Neural progenitor cell (in vitro differentiated cells): ENCODE data around the gene PPP2R5C. TPM values are rescaled to one million over a fixed set of nuclear protein-coding genes. Genes with fewer than 3 reads are reported as not detected.

Source experiments
- DNase-seq: peaks from one replicate; pipeline ENCODE4 v3.0.0-alpha.2; 2016; ENCODE audit warnings: low spot score
- H2AFZ ChIP-seq: fragments of 200-600 bp; sonication (generic); replicated peaks from 2 replicates; pipeline ENCODE4 v1.6.1; 2016; ENCODE audit warnings: antibody characterized with exemption
- H3F3A ChIP-seq: fragments of 200-600 bp; sonication (generic); 2 replicates; pipeline ENCODE4 v1.6.1; 2016; ENCODE audit warnings: antibody characterized with exemption, low read depth
- H3K27ac ChIP-seq: fragments of 200-600 bp; sonication (generic); 2 replicates; pipeline ENCODE4 v1.5.1; 2016; ENCODE audit warnings: mild to moderate bottlenecking
- H3K27me3 ChIP-seq: fragments of 200-600 bp; sonication (generic); 2 replicates; pipeline ENCODE4 v1.6.1; 2016; ENCODE audit warnings: mild to moderate bottlenecking, moderate library complexity
- H3K36me3 ChIP-seq: fragments of 200-600 bp; sonication (generic); 2 replicates; pipeline ENCODE4 v1.5.1; 2016
- H3K4me1 ChIP-seq: fragments of 200-600 bp; sonication (generic); 2 replicates; pipeline ENCODE4 v1.6.1; 2016; ENCODE audit warnings: mixed run types
- H3K4me2 ChIP-seq: fragments of 200-600 bp; sonication (generic); 2 replicates; pipeline ENCODE4 v1.6.1; 2016
- H3K4me3 ChIP-seq: fragments of 200-600 bp; sonication (generic); 2 replicates; pipeline ENCODE4 v1.5.1; 2016
- H3K79me2 ChIP-seq: fragments of 200-600 bp; sonication (generic); 2 replicates; pipeline ENCODE4 v1.6.1; 2016; ENCODE audit warnings: low read depth
- H3K9ac ChIP-seq: fragments of 200-600 bp; sonication (generic); 2 replicates; pipeline ENCODE4 v1.6.1; 2016
- H3K9me3 ChIP-seq: fragments of 200-600 bp; sonication (generic); 2 replicates; pipeline ENCODE4 v1.5.1; 2016; ENCODE audit warnings: low read depth
- H4K20me1 ChIP-seq: fragments of 200-600 bp; sonication (generic); 2 replicates; pipeline ENCODE4 v1.6.1; 2016; ENCODE audit warnings: low read depth
- H3K27ac Mint-ChIP-seq: 3 replicates; pipeline ENCODE4 v1.8.0; 2021; ENCODE audit warnings: mixed read lengths
- H3K27me3 Mint-ChIP-seq: 2 replicates; pipeline ENCODE4 v1.8.0; 2022; ENCODE audit warnings: low read depth, mild to moderate bottlenecking, inconsistent platforms, moderate library complexity, mixed read lengths; ENCODE audit not compliant: insufficient read depth
- H3K36me3 Mint-ChIP-seq: 3 replicates; pipeline ENCODE4 v1.8.0; 2021; ENCODE audit warnings: mixed read lengths
- H3K4me1 Mint-ChIP-seq: 3 replicates; pipeline ENCODE4 v1.8.0; 2021; ENCODE audit warnings: mixed read lengths
- H3K4me3 Mint-ChIP-seq: 3 replicates; pipeline ENCODE4 v1.8.0; 2021; ENCODE audit warnings: mild to moderate bottlenecking, moderate library complexity, mixed read lengths
- H3K9me3 Mint-ChIP-seq: 3 replicates; pipeline ENCODE4 v1.8.0; 2020; ENCODE audit warnings: mixed read lengths
- CTCF ChIP-seq: fragments of 200-600 bp; sonication (generic); IDR thresholded peaks from 2 replicates; pipeline ENCODE4 v1.5.1; 2017; ENCODE audit warnings: antibody characterized with exemption, mild to moderate bottlenecking
- EZH2 ChIP-seq: fragments of 200-600 bp; sonication (generic); IDR thresholded peaks from 2 replicates; pipeline ENCODE4 v1.6.1; 2017; ENCODE audit warnings: antibody characterized with exemption, mild to moderate bottlenecking, moderate library complexity
- EZH2phosphoT487 ChIP-seq: fragments of 200-600 bp; sonication (generic); IDR thresholded peaks from 2 replicates; pipeline ENCODE4 v1.6.1; 2017; ENCODE audit warnings: antibody characterized with exemption
- total RNA-seq: library from RNA; depleted of rRNA; stranded (reverse); fragments of >200 nt; gene quantifications from 2 replicates; pipeline ENCODE4 v1.2.3, GENCODE V29; 2015; ENCODE audit warnings: low replicate concordance

PPP2R5C gene
- total RNA-seq, 1 donor from 2014 or later = 183 TPM

DNA sequence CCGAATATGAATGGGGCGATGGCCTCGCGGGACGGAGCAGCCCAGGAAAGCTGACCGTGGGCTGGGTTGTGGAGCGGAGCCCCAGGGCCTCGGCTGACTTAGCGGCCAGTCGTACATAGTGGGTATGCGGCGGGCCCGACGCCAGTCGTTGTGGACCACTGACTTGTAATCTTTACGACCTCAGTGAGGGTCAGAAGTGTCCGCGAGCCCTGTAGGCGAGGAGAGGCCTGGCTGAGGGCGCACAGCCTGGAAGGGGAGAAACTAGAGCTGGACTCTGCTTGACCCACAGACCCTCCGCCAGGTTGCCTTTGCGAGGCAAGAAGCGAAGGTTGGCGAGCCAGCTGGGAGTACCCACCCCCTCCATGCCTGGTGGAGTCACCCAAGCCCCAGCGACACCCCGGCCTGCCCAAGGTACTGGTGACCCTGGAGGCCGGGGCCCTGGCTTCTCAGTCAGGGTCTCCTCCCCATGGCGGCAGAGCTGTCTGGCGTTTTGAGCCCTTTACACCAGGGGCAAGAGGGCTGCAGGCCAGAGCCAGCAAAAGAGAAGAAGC lies 187.2 kb downstream of the PPP2R5C start:
- no peak for TF ChIP-seq EZH2
- TF ChIP-seq EZH2phosphoT487 = no peak
- TF ChIP-seq CTCF = no peak
- DNase-seq = peak; percentile 40
- Histone ChIP-seq H3K9ac (peak overlapping the region; percentile 71), H3K4me1 (peaks cover 8% of the 10 kb centered on the region), H3K79me2 (peaks cover 9% of the 10 kb centered on the region), H2AFZ (peak overlapping the region; percentile 86), H3F3A (peaks cover 4% of the 10 kb centered on the region), H3K4me2 (peak overlapping the region; percentile 96), H3K36me3 (no peaks in the 10 kb centered on the region), H3K4me3 (peak overlapping the region; percentile 62), H4K20me1 (no peaks in the 10 kb centered on the region), H3K27me3 (peaks cover 24% of the 10 kb centered on the region), H3K9me3 (no peaks in the 10 kb centered on the region), H3K27ac (no peak overlapping the region)
- H3K27me3 Mint-ChIP-seq = peaks cover 14% of the 10 kb centered on the region
- peak overlapping the region; percentile 99 for H3K4me3 Mint-ChIP-seq
- H3K36me3 Mint-ChIP-seq = no peaks in the 10 kb centered on the region
- peak overlapping the region; percentile 100 for H3K27ac Mint-ChIP-seq
- no peaks in the 10 kb centered on the region for H3K9me3 Mint-ChIP-seq
- peaks cover 12% of the 10 kb centered on the region for H3K4me1 Mint-ChIP-seq

DNA sequence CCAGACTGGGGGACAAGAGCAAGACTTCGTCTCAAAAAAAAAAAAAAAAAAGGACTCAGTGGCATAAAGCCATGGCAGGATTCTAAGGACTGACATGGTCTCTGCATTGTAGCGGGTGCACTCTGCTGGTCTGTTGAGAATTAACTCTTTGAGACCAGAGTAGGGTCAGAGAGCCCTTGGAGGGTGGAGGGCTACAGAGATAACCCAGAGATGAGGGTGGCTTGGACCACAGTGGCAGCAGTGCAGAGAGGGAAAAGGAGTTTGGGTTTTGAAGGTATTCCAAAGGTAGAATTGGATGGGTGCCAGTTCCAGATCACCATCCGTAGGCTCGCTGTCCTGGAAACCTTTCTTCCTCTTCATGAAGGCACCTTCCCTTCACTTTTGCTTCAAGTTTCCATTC lies 188.6 kb downstream of the PPP2R5C start:
- H3K4me1 ChIP-seq = peaks cover 8% of the 10 kb centered on the region
- H3K4me2 ChIP-seq = no peak overlapping the region
- Mint-ChIP-seq H3K27me3 (peaks cover 11% of the 10 kb centered on the region), H3K4me3 (no peak overlapping the region), H3K4me1 (peaks cover 12% of the 10 kb centered on the region), H3K36me3 (no peaks in the 10 kb centered on the region), H3K9me3 (no peaks in the 10 kb centered on the region), H3K27ac (no peak overlapping the region)
- peaks cover 3% of the 10 kb centered on the region for H3F3A ChIP-seq
- H4K20me1 ChIP-seq = no peaks in the 10 kb centered on the region
- no peaks in the 10 kb centered on the region for H3K9me3 ChIP-seq
- no peak for TF ChIP-seq EZH2phosphoT487
- no peak for TF ChIP-seq EZH2
- TF ChIP-seq CTCF = no peak
- H3K27ac ChIP-seq = no peak overlapping the region
- peaks cover 10% of the 10 kb centered on the region for H3K27me3 ChIP-seq
- no peak overlapping the region for H3K4me3 ChIP-seq
- H3K9ac ChIP-seq = no peak overlapping the region
- peaks cover 9% of the 10 kb centered on the region for H3K79me2 ChIP-seq
- no peaks in the 10 kb centered on the region for H3K36me3 ChIP-seq
- DNase-seq = no peak
- no peak overlapping the region for H2AFZ ChIP-seq

- Mint-ChIP-seq H3K27ac (no peak overlapping the region), H3K4me1 (peaks cover 12% of the 10 kb centered on the region), H3K36me3 (no peaks in the 10 kb centered on the region), H3K27me3 (peaks cover 11% of the 10 kb centered on the region), H3K9me3 (no peaks in the 10 kb centered on the region), H3K4me3 (peak overlapping the region; percentile 67)
- no peak overlapping the region for H3K4me2 ChIP-seq
- no peak overlapping the region for H3K4me3 ChIP-seq
- no peak overlapping the region for H3K27ac ChIP-seq
- H3K79me2 ChIP-seq = peaks cover 9% of the 10 kb centered on the region
- TF ChIP-seq EZH2 (no peak), CTCF (no peak), EZH2phosphoT487 (no peak)
- H3K36me3 ChIP-seq = no peaks in the 10 kb centered on the region
- DNase-seq = no peak
- H4K20me1 ChIP-seq = no peaks in the 10 kb centered on the region
- peaks cover 8% of the 10 kb centered on the region for H3K4me1 ChIP-seq
- H2AFZ ChIP-seq = no peak overlapping the region
- no peaks in the 10 kb centered on the region for H3K9me3 ChIP-seq
- H3K27me3 ChIP-seq = peaks cover 4% of the 10 kb centered on the region
- no peak overlapping the region for H3K9ac ChIP-seq
- H3F3A ChIP-seq = no peaks in the 10 kb centered on the region
Observed at GRCh38 chr14:101950516-101951215, 189.2 kb downstream of the PPP2R5C start.
